ENCODE measurements around the gene DNAJB1. TPM values are rescaled to one million over a fixed set of nuclear protein-coding genes. Genes with fewer than 3 reads are reported as not detected.

Gene DNAJB1
- total and polyA plus RNA-seq, 2 experiments from 2014 or later = 101 to 124 TPM

- no peak overlapping the region for H3K4me2 ChIP-seq (ENCODE audit: unreplicated experiment)
- no peak overlapping the region for H3K9ac ChIP-seq
- whole genome bisulfite sequencing, 2 experiments (ENCODE audit: low coverage in 1 of 2, low lambda C conversion rate in 2 of 2, missing lambda C conversion rate in 2 of 2) = 88 to 89% methylated on average over 20 to 23 of the region's 23 CpGs
- H3K4me3 ChIP-seq = no peak overlapping the region
- no peaks in the 10 kb centered on the region for H3K9me3 ChIP-seq (ENCODE audit: low read depth)
- DNase-seq = no peak
- no peaks in the 10 kb centered on the region for H3K36me3 ChIP-seq (ENCODE audit: low read depth)
- no peak overlapping the region for H3K27ac ChIP-seq
- no peaks in the 10 kb centered on the region for H3K4me1 ChIP-seq (ENCODE audit: insufficient read depth)
- no peaks in the 10 kb centered on the region for H3K27me3 ChIP-seq (replicated peaks; ENCODE audit: insufficient read depth)
- H4K20me1 ChIP-seq (ENCODE audit: insufficient read depth) = no peaks in the 10 kb centered on the region
- no peaks in the 10 kb centered on the region for H3K9me2 ChIP-seq (ENCODE audit: insufficient read depth)
- in situ Hi-C loops (cut with MboI) = no loop called here
- no peaks in the 10 kb centered on the region for H3F3A ChIP-seq (ENCODE audit: insufficient read depth)
- no peak overlapping the region for H2AFZ ChIP-seq
- no peaks in the 10 kb centered on the region for H3K79me2 ChIP-seq (ENCODE audit: insufficient read depth)
- TF ChIP-seq EZH2phosphoT487 (IDR thresholded peaks at IDR 0.05; ENCODE audit: insufficient read depth, low read depth) (no peak), EZH2 (IDR thresholded peaks at IDR 0.05; ENCODE audit: insufficient read depth, poor library complexity, severe bottlenecking) (no peak)
Measured at GRCh38 chr19:14562660-14563589, 44.7 kb upstream of the DNAJB1 start.

- Histone ChIP-seq H3K27me3 (replicated peaks; ENCODE audit: insufficient read depth) (no peaks in the 10 kb centered on the region), H3K27ac (no peak overlapping the region), H3F3A (ENCODE audit: insufficient read depth) (no peaks in the 10 kb centered on the region), H3K4me1 (ENCODE audit: insufficient read depth) (no peaks in the 10 kb centered on the region), H3K4me2 (ENCODE audit: unreplicated experiment) (no peak overlapping the region), H3K9ac (no peak overlapping the region), H2AFZ (no peak overlapping the region), H4K20me1 (ENCODE audit: insufficient read depth) (no peaks in the 10 kb centered on the region), H3K36me3 (ENCODE audit: low read depth) (no peaks in the 10 kb centered on the region), H3K4me3 (no peak overlapping the region), H3K9me3 (ENCODE audit: low read depth) (no peaks in the 10 kb centered on the region), H3K79me2 (ENCODE audit: insufficient read depth) (no peaks in the 10 kb centered on the region), H3K9me2 (ENCODE audit: insufficient read depth) (no peaks in the 10 kb centered on the region)
- DNase-seq = no peak
- in situ Hi-C loops (cut with MboI) = no loop called here
- WGBS, 2 experiments (ENCODE audit: low coverage in 1 of 2, low lambda C conversion rate in 2 of 2, missing lambda C conversion rate in 2 of 2) = 86% methylated on average over 17 to 22 of the region's 22 CpGs
- TF ChIP-seq EZH2phosphoT487 (IDR thresholded peaks at IDR 0.05; ENCODE audit: insufficient read depth, low read depth) = no peak
- no peak for TF ChIP-seq EZH2 (IDR thresholded peaks at IDR 0.05; ENCODE audit: insufficient read depth, poor library complexity, severe bottlenecking)
Measured at GRCh38 chr19:14561847-14562351, 43.7 kb upstream of the DNAJB1 start.

GRCh38 chr19:14561249-14561648 is 43.1 kb upstream of the DNAJB1 start:
- Histone ChIP-seq H3K4me2 (ENCODE audit: unreplicated experiment) (no peak overlapping the region), H3K79me2 (ENCODE audit: insufficient read depth) (no peaks in the 10 kb centered on the region), H3K9me3 (ENCODE audit: low read depth) (no peaks in the 10 kb centered on the region), H2AFZ (no peak overlapping the region), H3K9ac (no peak overlapping the region), H3K4me1 (ENCODE audit: insufficient read depth) (no peaks in the 10 kb centered on the region; the same call in 1 of the 2 replicates), H3F3A (ENCODE audit: insufficient read depth) (no peaks in the 10 kb centered on the region), H4K20me1 (ENCODE audit: insufficient read depth) (no peaks in the 10 kb centered on the region), H3K36me3 (ENCODE audit: low read depth) (no peaks in the 10 kb centered on the region), H3K4me3 (no peak overlapping the region), H3K9me2 (ENCODE audit: insufficient read depth) (no peaks in the 10 kb centered on the region), H3K27me3 (replicated peaks; ENCODE audit: insufficient read depth) (no peaks in the 10 kb centered on the region), H3K27ac (no peak overlapping the region)
- DNase-seq = no peak
- 80 to 82% methylated on average over 8 of the region's 8 CpGs for WGBS, 2 experiments (ENCODE audit: low coverage in 1 of 2, low lambda C conversion rate in 2 of 2, missing lambda C conversion rate in 2 of 2)
- TF ChIP-seq EZH2 (IDR thresholded peaks at IDR 0.05; ENCODE audit: insufficient read depth, poor library complexity, severe bottlenecking) = no peak
- no peak for TF ChIP-seq EZH2phosphoT487 (IDR thresholded peaks at IDR 0.05; ENCODE audit: insufficient read depth, low read depth)
- in situ Hi-C loops (cut with MboI) = no loop called here

- no peaks in the 10 kb centered on the region for H3K9me2 ChIP-seq (ENCODE audit: insufficient read depth)
- TF ChIP-seq EZH2 (IDR thresholded peaks at IDR 0.05; ENCODE audit: insufficient read depth, poor library complexity, severe bottlenecking) (no peak), EZH2phosphoT487 (IDR thresholded peaks at IDR 0.05; ENCODE audit: insufficient read depth, low read depth) (no peak)
- H3K79me2 ChIP-seq (ENCODE audit: insufficient read depth) = no peaks in the 10 kb centered on the region
- 85 to 86% methylated on average over 6 of the region's 6 CpGs for WGBS, 2 experiments (ENCODE audit: low coverage in 1 of 2, low lambda C conversion rate in 2 of 2, missing lambda C conversion rate in 2 of 2)
- H2AFZ ChIP-seq = no peak overlapping the region
- DNase-seq = no peak
- no peaks in the 10 kb centered on the region for H3K36me3 ChIP-seq (ENCODE audit: low read depth)
- H3K9ac ChIP-seq = no peak overlapping the region
- no peaks in the 10 kb centered on the region; the same call in 1 of the 2 replicates for H3K4me1 ChIP-seq (ENCODE audit: insufficient read depth)
- H3K27me3 ChIP-seq (replicated peaks; ENCODE audit: insufficient read depth) = no peaks in the 10 kb centered on the region
- no peaks in the 10 kb centered on the region for H3F3A ChIP-seq (ENCODE audit: insufficient read depth)
- H3K4me3 ChIP-seq = no peak overlapping the region
- no peaks in the 10 kb centered on the region for H3K9me3 ChIP-seq (ENCODE audit: low read depth)
- no peak overlapping the region for H3K4me2 ChIP-seq (ENCODE audit: unreplicated experiment)
- H3K27ac ChIP-seq = no peak overlapping the region
- H4K20me1 ChIP-seq (ENCODE audit: insufficient read depth) = no peaks in the 10 kb centered on the region
- in situ Hi-C loops (cut with MboI) = no loop called here
Measured at GRCh38 chr19:14560776-14561108, 42.5 kb upstream of the DNAJB1 start.

Measured in GM23248 (cell line).